OCI-LY7 (cell line): Measurements from ENCODE around the gene NPB.

Source experiments
- EZH2phosphoT487 ChIP-seq: fragments of 200-600 bp; sonication (generic); IDR thresholded peaks from 2 replicates; pipeline ENCODE4 v1.6.1; 2018; ENCODE audit warnings: low read depth, borderline replicate concordance, mild to moderate bottlenecking, mixed run types, antibody characterized with exemption, low read length, moderate library complexity, mixed read lengths
- TF ChIP-seq, protein P1 (sequence below): fragments of 200-600 bp; sonication (generic); conservative IDR thresholded peaks from 2 replicates; pipeline ENCODE4 v1.5.1; 2014; ENCODE audit warnings: mild to moderate bottlenecking, antibody characterized with exemption, low read length, moderate library complexity, mixed read lengths

DNA sequence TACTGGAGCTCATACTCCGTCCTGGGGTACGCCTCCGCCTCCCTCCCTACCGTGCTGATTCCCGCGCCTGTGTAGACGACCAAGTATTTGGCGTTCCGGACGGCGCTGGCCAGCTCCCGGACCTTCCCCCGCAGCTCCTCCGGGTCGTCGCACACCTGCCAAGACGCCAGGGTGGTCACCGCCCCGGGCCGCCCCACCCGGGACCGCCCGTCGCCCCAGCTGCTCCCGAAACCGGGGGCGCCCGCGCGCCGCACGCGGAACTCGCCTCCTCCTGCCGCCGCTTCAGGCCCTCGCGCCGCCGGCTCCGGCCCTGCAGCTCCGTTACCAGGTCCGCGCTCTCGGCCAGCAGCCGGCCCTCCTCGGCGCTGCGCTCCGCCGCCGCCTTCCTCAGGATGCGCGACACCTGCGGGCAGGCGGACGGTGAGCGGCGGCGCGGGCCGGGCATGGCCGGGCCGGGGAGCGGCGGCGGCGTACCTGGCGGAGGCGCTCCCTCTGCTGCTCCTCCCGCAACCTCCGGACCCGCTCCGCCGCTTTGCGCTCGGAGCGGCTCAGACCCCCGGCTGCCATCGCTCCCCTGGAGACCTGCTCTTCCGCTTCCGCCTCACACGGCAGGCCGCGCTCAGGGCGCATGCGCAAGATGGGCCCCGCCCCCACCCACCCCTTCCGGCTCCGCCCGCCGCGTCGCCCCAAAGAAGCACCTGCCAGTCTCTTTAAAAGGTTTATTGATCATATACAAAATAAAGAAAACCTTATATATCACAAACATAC, 15.7 kb downstream of the NPB start, which contains the start of gene SIRT7:
- TF ChIP-seq, protein P1, sequence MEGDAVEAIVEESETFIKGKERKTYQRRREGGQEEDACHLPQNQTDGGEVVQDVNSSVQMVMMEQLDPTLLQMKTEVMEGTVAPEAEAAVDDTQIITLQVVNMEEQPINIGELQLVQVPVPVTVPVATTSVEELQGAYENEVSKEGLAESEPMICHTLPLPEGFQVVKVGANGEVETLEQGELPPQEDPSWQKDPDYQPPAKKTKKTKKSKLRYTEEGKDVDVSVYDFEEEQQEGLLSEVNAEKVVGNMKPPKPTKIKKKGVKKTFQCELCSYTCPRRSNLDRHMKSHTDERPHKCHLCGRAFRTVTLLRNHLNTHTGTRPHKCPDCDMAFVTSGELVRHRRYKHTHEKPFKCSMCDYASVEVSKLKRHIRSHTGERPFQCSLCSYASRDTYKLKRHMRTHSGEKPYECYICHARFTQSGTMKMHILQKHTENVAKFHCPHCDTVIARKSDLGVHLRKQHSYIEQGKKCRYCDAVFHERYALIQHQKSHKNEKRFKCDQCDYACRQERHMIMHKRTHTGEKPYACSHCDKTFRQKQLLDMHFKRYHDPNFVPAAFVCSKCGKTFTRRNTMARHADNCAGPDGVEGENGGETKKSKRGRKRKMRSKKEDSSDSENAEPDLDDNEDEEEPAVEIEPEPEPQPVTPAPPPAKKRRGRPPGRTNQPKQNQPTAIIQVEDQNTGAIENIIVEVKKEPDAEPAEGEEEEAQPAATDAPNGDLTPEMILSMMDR = 0 out of 2 replicates have a peak, but pooled peaks have one; percentile 15
- no peak for TF ChIP-seq EZH2phosphoT487
